Hepatocyte (in vitro differentiated cells): ENCODE results near the gene TCOF1. TPM values are rescaled to one million over a fixed set of nuclear protein-coding genes. Genes with fewer than 3 reads are reported as not detected.
A peak's percentile ranks its signal among the peaks of the same experiment; 100 is the strongest.

Source experiments
- DNase-seq: peaks from one replicate; pipeline ENCODE4 v3.0.0-alpha.2; 2016; ENCODE audit warnings: low spot score
- H2AFZ ChIP-seq: fragments of 200-600 bp; sonication (generic); 2 replicates; pipeline ENCODE4 v1.6.0; 2016; ENCODE audit warnings: antibody characterized with exemption, mild to moderate bottlenecking
- H3K27ac ChIP-seq: fragments of 200-600 bp; sonication (generic); 2 replicates; pipeline ENCODE4 v1.5.1; 2016; ENCODE audit warnings: mild to moderate bottlenecking
- H3K27me3 ChIP-seq: fragments of 200-600 bp; sonication (generic); 2 replicates; pipeline ENCODE4 v1.6.1; 2016
- H3K36me3 ChIP-seq: fragments of 200-600 bp; sonication (generic); replicated peaks from 2 replicates; pipeline ENCODE4 v1.5.1; 2016; ENCODE audit warnings: low read depth; ENCODE audit not compliant: insufficient read depth
- H3K4me1 ChIP-seq: fragments of 200-600 bp; sonication (generic); 2 replicates; pipeline ENCODE4 v1.5.1; 2016; ENCODE audit warnings: mild to moderate bottlenecking, moderate library complexity; ENCODE audit not compliant: insufficient read depth
- H3K4me2 ChIP-seq: fragments of 200-600 bp; sonication (generic); 2 replicates; pipeline ENCODE4 v1.6.0; 2016
- H3K4me3 ChIP-seq: fragments of 200-600 bp; sonication (generic); 2 replicates; pipeline ENCODE4 v1.5.1; 2016; ENCODE audit warnings: mild to moderate bottlenecking
- H3K79me2 ChIP-seq: fragments of 200-600 bp; sonication (generic); 2 replicates; pipeline ENCODE4 v1.6.0; 2017; ENCODE audit warnings: mild to moderate bottlenecking
- H3K9me2 ChIP-seq: fragments of 200-600 bp; sonication (generic); replicated peaks from 2 replicates; pipeline ENCODE4 v1.6.0; 2017; ENCODE audit warnings: mild to moderate bottlenecking; ENCODE audit not compliant: insufficient read depth
- H3K9me3 ChIP-seq: fragments of 200-600 bp; sonication (generic); 2 replicates; pipeline ENCODE4 v1.5.1; 2016; ENCODE audit warnings: low read depth, mild to moderate bottlenecking
- H4K20me1 ChIP-seq: fragments of 200-600 bp; sonication (generic); 2 replicates; pipeline ENCODE4 v1.6.0; 2016; ENCODE audit warnings: mild to moderate bottlenecking; ENCODE audit not compliant: insufficient read depth, poor library complexity, severe bottlenecking
- EZH2 ChIP-seq: fragments of 200-600 bp; sonication (generic); IDR thresholded peaks from 2 replicates; pipeline ENCODE4 v1.6.1; 2016; ENCODE audit warnings: antibody characterized with exemption, mild to moderate bottlenecking, borderline replicate concordance
- EZH2phosphoT487 ChIP-seq: fragments of 200-600 bp; sonication (generic); IDR thresholded peaks from one replicate; pipeline ENCODE4 v1.6.1; 2018; ENCODE audit warnings: antibody characterized with exemption, mild to moderate bottlenecking, low read depth, moderate library complexity; ENCODE audit not compliant: unreplicated experiment, severe bottlenecking
- WGBS: methylation state at CpG from one replicate; pipeline ENCODE4 v1.1.6; 2016; ENCODE audit warnings: low lambda C conversion rate; ENCODE audit errors: missing lambda C conversion rate; 5-methylcytosine and 5-hydroxymethylcytosine counted together
- polyA plus RNA-seq: library from polyadenylated mRNA; unstranded; fragments of >200 nt; fragmentation: Nextera tagmentation; extraction: Ambion mirVana; gene quantifications from 2 replicates; pipeline ENCODE4 v1.2.1, GENCODE V29; 2016
- total RNA-seq: library from RNA; depleted of rRNA; stranded (reverse); fragments of >200 nt; gene quantifications from 2 replicates; pipeline ENCODE4 v1.2.3, GENCODE V29; 2014
- TF ChIP-seq, protein P1 (sequence below): fragments of 200-600 bp; sonication (generic); IDR thresholded peaks from 2 replicates; pipeline ENCODE4 v1.5.1; 2016; ENCODE audit warnings: antibody characterized with exemption, mild to moderate bottlenecking; ENCODE audit not compliant: poor library complexity

The TCOF1 gene
- total and polyA plus RNA-seq, 2 experiments from 2014 or later: 19.9 to 24.0 TPM

DNA sequence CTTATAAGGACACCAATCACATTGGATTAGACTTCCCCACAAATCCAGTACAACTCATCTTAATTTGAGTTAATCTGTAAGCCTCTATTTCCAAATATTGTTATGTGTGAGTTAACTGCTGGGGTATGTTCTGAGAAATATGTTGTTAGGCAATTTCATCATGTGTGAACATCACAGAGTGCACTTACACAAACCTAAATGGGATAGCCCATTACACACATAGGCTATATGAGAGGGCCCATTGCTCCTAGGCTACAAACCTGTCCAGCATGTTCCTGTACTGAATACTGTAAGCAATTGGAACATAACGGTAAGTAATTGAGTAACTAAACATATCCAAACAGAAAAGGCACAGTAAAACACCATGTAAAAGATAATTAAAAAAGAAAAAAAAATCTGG is 35.7 kb upstream of the TCOF1 start:
- TF ChIP-seq EZH2 (no peak), EZH2phosphoT487 (no peak)
- TF ChIP-seq, protein P1, sequence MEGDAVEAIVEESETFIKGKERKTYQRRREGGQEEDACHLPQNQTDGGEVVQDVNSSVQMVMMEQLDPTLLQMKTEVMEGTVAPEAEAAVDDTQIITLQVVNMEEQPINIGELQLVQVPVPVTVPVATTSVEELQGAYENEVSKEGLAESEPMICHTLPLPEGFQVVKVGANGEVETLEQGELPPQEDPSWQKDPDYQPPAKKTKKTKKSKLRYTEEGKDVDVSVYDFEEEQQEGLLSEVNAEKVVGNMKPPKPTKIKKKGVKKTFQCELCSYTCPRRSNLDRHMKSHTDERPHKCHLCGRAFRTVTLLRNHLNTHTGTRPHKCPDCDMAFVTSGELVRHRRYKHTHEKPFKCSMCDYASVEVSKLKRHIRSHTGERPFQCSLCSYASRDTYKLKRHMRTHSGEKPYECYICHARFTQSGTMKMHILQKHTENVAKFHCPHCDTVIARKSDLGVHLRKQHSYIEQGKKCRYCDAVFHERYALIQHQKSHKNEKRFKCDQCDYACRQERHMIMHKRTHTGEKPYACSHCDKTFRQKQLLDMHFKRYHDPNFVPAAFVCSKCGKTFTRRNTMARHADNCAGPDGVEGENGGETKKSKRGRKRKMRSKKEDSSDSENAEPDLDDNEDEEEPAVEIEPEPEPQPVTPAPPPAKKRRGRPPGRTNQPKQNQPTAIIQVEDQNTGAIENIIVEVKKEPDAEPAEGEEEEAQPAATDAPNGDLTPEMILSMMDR: no peak
- H3K4me2 ChIP-seq: no peak overlapping the region
- peak overlapping the region; percentile 16 for H3K27ac ChIP-seq

DNA sequence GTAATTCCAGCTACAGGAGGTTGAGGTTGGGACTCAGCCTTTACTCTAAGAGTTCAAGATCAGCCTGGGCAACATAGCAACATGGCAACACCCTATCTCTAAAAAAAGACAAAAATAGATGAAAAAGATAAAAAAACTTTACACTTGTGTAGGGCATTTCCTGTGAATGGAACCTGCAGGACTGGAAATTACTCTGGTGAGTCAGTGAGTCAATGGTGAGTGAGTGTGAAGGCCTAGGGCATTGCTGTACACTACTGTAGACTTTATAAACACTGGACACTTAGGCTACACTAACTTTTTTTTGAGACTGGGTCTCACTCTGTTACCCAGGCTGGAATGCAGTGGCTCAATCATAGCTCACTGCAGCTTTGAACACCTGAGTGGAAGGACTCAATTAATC is 35.3 kb upstream of the TCOF1 start:
- Histone ChIP-seq H3K27ac (peak overlapping the region; percentile 16), H3K27me3 (no peaks in the 10 kb centered on the region), H2AFZ (no peak overlapping the region), H3K4me3 (no peak overlapping the region), H3K9me3 (no peaks in the 10 kb centered on the region), H3K4me1 (peaks cover 41% of the 10 kb centered on the region), H3K4me2 (no peak overlapping the region), H3K9me2 (no peaks in the 10 kb centered on the region), H3K79me2 (no peaks in the 10 kb centered on the region), H3K36me3 (no peaks in the 10 kb centered on the region), H4K20me1 (no peaks in the 10 kb centered on the region)
- DNase-seq: no peak
- TF ChIP-seq EZH2phosphoT487 (no peak), EZH2 (no peak)
- TF ChIP-seq, protein P1: no peak

More for the DNA sequence above, 35.7 kb upstream of the TCOF1 start:
- no peaks in the 10 kb centered on the region for H3K79me2 ChIP-seq
- H3K4me1 ChIP-seq: peaks cover 40% of the 10 kb centered on the region
- H4K20me1 ChIP-seq: no peaks in the 10 kb centered on the region
- no peaks in the 10 kb centered on the region for H3K36me3 ChIP-seq
- no peak overlapping the region for H2AFZ ChIP-seq
- H3K4me3 ChIP-seq: no peak overlapping the region
- no peaks in the 10 kb centered on the region for H3K27me3 ChIP-seq
- DNase-seq: no peak
- whole genome bisulfite sequencing: 75% methylated on average over 1 of the region's 1 CpG
- H3K9me3 ChIP-seq: no peaks in the 10 kb centered on the region
- no peaks in the 10 kb centered on the region for H3K9me2 ChIP-seq

DNA sequence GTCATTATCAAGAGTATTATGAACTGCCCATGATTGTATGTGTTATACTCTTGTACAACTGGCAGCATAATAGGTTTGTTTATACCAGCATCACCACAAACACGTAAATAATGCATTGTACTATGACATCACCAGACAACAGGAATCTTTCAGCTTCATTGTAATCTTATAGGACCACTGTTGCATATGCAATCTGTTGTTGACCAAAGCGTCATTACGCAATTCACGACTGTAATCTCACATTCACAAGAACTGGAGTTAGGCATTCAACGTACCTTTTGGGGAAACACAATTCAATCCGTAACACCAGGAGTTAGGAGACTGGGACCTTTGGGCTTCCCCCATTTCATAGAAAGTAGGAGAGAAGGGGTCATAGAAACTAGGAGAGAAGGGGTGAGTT is 34.4 kb upstream of the TCOF1 start:
- no peak overlapping the region for H2AFZ ChIP-seq
- H3K4me1 ChIP-seq: peaks cover 40% of the 10 kb centered on the region
- 80% methylated on average over 6 of the region's 6 CpGs for WGBS
- no peaks in the 10 kb centered on the region for H3K79me2 ChIP-seq
- no peak overlapping the region for H3K4me2 ChIP-seq
- no peak overlapping the region for H3K4me3 ChIP-seq
- DNase-seq: no peak
- no peaks in the 10 kb centered on the region for H3K9me2 ChIP-seq
- no peaks in the 10 kb centered on the region for H4K20me1 ChIP-seq
- H3K27me3 ChIP-seq: no peaks in the 10 kb centered on the region
- no peaks in the 10 kb centered on the region for H3K36me3 ChIP-seq
- TF ChIP-seq EZH2phosphoT487 (no peak), EZH2 (no peak)
- TF ChIP-seq, protein P1: no peak
- H3K9me3 ChIP-seq: no peaks in the 10 kb centered on the region
- H3K27ac ChIP-seq: no peak overlapping the region

DNA sequence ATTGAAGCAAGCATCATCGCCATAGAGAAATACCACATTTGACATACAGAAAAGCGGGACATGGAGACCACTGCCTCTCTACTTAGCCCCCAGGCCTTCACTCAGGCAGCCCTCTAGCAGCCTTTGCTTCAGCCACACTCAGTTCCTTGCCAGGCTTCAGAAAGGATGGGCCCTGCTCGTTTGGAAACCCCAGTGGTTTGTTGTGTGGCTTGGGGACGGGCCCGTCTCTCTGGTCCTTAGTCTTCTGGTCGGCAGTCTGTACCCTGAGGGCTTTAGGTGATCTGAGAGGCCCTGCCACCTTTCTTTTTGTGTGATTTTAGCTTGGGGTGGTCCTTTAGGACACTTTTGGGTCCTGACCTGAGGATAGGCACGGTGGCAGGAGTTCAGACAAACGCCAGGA is 33.7 kb upstream of the TCOF1 start:
- Histone ChIP-seq H3K27ac (no peak overlapping the region), H4K20me1 (no peaks in the 10 kb centered on the region), H3K4me2 (no peak overlapping the region), H3K4me3 (no peak overlapping the region), H2AFZ (no peak overlapping the region), H3K9me3 (no peaks in the 10 kb centered on the region), H3K79me2 (no peaks in the 10 kb centered on the region), H3K27me3 (no peaks in the 10 kb centered on the region), H3K36me3 (no peaks in the 10 kb centered on the region), H3K9me2 (no peaks in the 10 kb centered on the region), H3K4me1 (peaks cover 34% of the 10 kb centered on the region)
- TF ChIP-seq EZH2phosphoT487: no peak
- no peak for TF ChIP-seq EZH2
- TF ChIP-seq, protein P1: no peak
- 86% methylated on average over 8 of the region's 8 CpGs for WGBS
- no peak for DNase-seq
